PC-9 (cell line): Measurements from ENCODE around the gene EIF3I.

Experiments used
- EZH2 ChIP-seq: fragments of 200-600 bp; sonication (generic); IDR thresholded peaks from 2 replicates; pipeline ENCODE4 v1.8.0; 2017; ENCODE audit warnings: antibody characterized with exemption, low read depth
- TF ChIP-seq, protein P1 (sequence below): fragments of 200-600 bp; sonication (generic); conservative IDR thresholded peaks from 2 replicates; pipeline ENCODE4 v1.6.1; 2017; ENCODE audit warnings: mixed run types, antibody characterized with exemption, mild to moderate bottlenecking, moderate library complexity

DNA sequence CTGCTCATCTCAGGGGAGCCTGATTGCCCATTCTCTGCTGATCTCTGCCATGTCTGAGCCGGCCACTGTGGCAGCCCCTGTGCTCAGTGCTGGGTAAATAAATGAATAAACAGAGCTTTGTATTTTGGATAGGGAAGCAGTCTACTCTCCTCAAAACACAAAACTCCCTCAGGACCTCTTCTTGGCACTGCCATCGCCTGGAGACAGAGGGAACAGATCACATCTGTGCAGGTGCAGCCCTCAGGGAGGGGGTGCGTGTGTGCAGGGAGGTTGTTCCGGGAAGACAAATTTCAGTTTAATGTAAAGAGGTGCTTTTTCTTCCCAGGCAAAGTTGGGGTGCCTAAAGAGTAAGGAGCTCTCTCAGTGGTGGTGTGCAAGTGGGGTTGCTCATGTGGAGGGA, 17.1 kb downstream of the EIF3I start:
- TF ChIP-seq, protein P1, sequence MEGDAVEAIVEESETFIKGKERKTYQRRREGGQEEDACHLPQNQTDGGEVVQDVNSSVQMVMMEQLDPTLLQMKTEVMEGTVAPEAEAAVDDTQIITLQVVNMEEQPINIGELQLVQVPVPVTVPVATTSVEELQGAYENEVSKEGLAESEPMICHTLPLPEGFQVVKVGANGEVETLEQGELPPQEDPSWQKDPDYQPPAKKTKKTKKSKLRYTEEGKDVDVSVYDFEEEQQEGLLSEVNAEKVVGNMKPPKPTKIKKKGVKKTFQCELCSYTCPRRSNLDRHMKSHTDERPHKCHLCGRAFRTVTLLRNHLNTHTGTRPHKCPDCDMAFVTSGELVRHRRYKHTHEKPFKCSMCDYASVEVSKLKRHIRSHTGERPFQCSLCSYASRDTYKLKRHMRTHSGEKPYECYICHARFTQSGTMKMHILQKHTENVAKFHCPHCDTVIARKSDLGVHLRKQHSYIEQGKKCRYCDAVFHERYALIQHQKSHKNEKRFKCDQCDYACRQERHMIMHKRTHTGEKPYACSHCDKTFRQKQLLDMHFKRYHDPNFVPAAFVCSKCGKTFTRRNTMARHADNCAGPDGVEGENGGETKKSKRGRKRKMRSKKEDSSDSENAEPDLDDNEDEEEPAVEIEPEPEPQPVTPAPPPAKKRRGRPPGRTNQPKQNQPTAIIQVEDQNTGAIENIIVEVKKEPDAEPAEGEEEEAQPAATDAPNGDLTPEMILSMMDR = no peak
- TF ChIP-seq EZH2 = no peak
